NCI-H460 (cell line): ENCODE data around the gene HSD17B8. TPM values are rescaled to one million over a fixed set of nuclear protein-coding genes. Genes with fewer than 3 reads are reported as not detected.

Experiments used
- DNase-seq: peaks from one replicate; pipeline ENCODE4 v3.0.0-alpha.2; 2016; ENCODE audit warnings: low read depth; ENCODE audit errors: extremely low read depth
- small RNA-seq, 2 experiments: library from RNA; depleted of rRNA; stranded (forward); fragments of <200 nt; gene quantifications; one replicate each; pipeline ENCODE3, GENCODE V24; 2014
- total RNA-seq: library from RNA; depleted of rRNA; stranded (reverse); fragments of >200 nt; shearing (Covaris generic); gene quantifications from 2 replicates; pipeline ENCODE4 v1.2.3, GENCODE V29; 2014; rRNA removed

Gene HSD17B8
- total RNA-seq, 1 experiment from 2014 or later = 10.3 TPM

DNA sequence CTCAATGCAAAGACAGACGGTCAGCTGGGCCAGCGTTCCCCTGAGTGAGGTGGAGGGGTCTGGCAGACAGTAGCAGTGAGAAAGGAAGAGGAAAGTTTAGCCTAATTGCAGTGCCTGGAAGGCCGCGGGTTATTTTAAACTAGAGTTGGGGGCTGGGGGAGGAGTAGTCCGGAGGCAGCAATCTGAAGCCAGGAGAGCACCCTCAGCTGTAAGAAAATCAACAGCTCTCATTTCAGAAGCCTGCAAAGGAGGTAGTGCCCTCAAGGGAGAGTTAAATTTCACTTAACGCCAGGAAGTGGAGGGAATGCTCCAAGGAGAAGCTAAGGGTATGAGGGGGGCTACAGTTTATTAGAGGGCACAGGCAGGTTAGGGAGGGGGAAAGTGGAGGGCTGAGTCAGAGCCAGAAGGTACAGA lies 30.8 kb downstream of the HSD17B8 start:
- no peak for DNase-seq

DNA sequence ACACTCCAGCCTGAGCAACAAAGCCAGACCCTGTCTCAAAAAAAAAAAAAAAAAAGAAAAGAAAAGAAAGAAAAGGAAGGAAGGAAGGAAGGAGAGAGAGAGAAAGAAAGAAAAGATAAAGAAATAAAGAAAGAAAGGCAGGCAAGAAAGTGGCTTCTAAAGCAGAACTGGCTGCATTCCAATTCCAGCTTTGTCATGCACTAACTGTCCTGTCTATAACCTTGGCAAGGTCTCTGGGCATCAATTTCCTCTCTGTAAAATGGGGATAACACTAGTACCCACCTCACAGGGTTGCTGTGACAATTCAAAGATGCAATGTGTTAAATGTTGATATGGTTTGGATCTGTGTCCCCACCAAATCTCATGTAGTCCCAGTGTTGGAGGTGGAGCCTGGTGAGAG lies 31.9 kb downstream of the HSD17B8 start:
- DNase-seq = no peak

GRCh38 chr6:33236852-33237251 lies 32.4 kb downstream of the HSD17B8 start:
- no peak for DNase-seq

GRCh38 chr6:33237741-33238140 lies 33.3 kb downstream of the HSD17B8 start:
- no peak for DNase-seq

DNA sequence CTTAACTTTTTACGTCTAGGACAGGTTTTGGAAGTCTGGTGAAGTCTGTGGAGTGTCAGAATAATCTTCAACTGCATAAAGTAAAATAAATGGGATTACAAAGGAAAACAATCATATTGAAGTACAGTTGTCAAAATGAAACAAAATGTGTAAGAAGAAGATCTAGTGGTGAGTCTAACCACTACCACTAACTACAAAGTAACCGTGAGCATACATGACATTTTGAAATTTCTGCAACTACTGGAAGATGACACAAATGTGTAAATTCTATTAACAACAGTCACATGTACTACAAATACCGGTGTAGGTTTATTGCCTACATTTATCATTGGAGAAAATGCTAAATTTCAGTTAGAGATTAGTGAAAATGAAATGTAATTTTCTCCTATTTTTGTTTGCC lies 37.5 kb downstream of the HSD17B8 start:
- DNase-seq = no peak

DNA sequence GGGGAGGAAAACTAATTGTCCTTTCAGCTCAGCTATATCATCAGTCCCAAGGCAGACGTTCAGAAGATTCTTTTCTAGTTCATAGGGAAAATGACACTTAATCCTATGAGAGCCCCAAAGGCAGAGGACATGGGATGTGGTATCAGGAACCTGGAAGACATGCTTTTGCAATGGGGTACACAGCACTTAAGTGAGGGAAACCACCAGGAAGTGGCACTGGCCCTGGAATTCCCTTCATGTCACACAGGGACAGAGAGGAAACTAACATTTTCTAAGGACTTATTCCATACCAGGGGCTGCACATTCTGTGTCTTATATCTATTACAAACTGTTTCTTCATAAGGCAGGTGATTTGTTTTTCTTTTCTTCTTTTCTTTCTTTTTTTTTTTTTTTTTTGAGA lies 39.0 kb downstream of the HSD17B8 start:
- DNase-seq = no peak

- peak; percentile 80 for DNase-seq
Measured at GRCh38 chr6:33247977-33248642, 43.7 kb downstream of the HSD17B8 start.

DNA sequence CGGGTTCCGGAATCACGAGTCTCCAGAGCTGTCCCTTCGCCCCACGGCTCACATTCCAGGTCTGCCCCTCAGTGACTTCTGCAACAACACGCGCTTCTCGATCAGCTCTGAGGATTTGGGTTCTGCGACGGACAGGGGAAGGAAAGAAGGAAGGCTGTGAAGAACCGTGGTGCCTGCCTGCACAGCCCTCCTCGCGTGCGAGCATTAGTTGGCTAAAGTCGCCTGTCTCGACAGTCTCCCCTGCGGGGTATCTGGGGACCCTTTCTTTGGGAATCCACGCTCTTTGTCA lies 44.1 kb downstream of the HSD17B8 start:
- no peak for DNase-seq

- peak; percentile 97 for DNase-seq
Measured at GRCh38 chr6:33248932-33249731, 44.7 kb downstream of the HSD17B8 start.

GRCh38 chr6:33249732-33250630 lies 45.5 kb downstream of the HSD17B8 start:
- no peak for DNase-seq

GRCh38 chr6:33250731-33251130 lies 46.3 kb downstream of the HSD17B8 start:
- DNase-seq = no peak

DNA sequence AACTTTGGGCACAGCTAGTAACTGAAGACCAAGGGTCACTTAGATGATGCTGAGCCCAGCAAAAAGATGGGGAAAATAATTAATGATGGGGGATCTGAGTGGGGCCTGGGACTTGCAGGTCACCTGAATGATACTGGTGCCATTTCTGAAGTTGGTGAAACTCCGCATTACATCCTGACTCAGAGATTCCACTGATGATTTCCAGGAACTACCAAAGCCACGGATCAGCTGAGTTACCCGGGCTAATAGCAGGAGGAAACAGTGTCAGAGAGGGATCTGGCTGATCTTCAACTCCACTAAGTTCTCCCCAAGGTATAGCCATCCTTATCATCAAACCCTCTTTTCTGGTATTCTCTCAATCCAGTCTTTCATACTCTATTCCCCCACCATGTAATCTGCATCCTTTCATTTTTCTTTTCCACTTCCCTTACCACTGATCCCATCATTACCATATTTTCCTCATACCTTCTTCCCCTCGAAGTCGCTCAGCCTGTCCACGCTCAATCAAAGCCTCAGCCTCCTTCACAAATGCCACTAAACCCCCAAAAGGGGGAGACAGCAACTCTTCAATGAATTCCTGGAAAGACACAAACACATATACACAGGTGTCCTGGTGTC lies 47.0 kb downstream of the HSD17B8 start:
- DNase-seq = no peak

DNA sequence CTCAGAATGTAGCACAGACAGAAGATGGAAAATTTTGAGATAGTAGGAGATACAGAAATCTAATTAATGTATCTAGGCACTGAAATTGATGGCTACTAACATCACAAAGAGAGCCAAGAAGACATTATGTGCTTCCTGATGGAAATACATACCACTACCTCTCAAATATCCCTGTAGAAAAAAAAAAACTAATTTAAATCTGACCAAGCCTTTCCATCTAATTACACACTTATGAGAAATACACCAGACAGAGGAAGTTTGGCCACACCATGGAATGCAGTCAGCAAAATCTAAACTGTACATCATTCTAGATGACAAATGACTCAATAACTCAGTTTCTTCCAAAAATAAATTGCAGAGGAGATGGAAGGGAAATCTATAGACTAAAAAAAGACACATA lies 48.3 kb downstream of the HSD17B8 start:
- no peak for DNase-seq

DNA sequence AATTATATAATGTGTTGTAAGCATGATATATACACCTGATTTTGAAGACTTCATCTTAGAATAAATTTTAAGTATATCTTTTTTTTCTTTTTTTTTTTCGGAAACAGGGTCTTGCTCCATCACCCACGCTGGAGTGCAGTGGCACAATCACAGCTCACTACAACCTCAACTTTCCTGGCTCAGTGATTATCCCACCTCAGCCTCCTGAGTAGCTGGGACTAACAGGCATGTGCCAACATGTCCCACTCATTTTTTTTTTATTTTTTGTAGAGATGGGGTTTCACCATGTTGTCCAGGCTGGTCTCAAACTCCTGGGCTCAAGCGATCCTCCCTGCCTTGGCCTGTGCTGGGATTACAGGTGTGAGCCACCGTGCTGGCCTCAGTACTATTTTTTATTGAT lies 50.1 kb downstream of the HSD17B8 start:
- no peak for DNase-seq

Small RNA genes within 50 kb of the gene (small RNA-seq; reads per million reads assigned to genes)
- gene MIR219A1 = 0.12 to 1.5 reads per million in 2 experiments
- gene RNY4P10 = 0 to 0.65 reads per million in 2 experiments

Other genes with a start within 250 kb of the HSD17B8 start
- 132 and 133 TPM in 2 replicates for gene BRD2, start 236.1 kb upstream of the HSD17B8 start, total RNA-seq
- gene HLA-DOA, start 195.1 kb upstream of the HSD17B8 start, total RNA-seq = not detected in 2 replicates
- not detected in 2 replicates for gene HLA-DPA1, start 131.0 kb upstream of the HSD17B8 start, total RNA-seq
- gene HLA-DPB1, start 128.7 kb upstream of the HSD17B8 start, total RNA-seq = not detected in 2 replicates
- gene COL11A2, start 12.2 kb upstream of the HSD17B8 start, total RNA-seq = 0.05 TPM in 1 of 2 replicates, not detected in the other
- 13.7 and 14.0 TPM in 2 replicates for gene RXRB, start 4.0 kb upstream of the HSD17B8 start, total RNA-seq
- gene SLC39A7, start 3.8 kb upstream of the HSD17B8 start, total RNA-seq = 37.8 and 44.8 TPM in 2 replicates
- gene RING1, start 3.8 kb downstream of the HSD17B8 start, total RNA-seq = 8.7 and 10.8 TPM in 2 replicates
- gene VPS52, start 67.2 kb downstream of the HSD17B8 start, total RNA-seq = 36.0 and 39.7 TPM in 2 replicates
- gene RPS18, start 67.4 kb downstream of the HSD17B8 start, total RNA-seq = 4,945 and 5,414 TPM in 2 replicates
- 0.69 and 1.8 TPM in 2 replicates for gene B3GALT4, start 72.5 kb downstream of the HSD17B8 start, total RNA-seq
- gene WDR46, start 84.6 kb downstream of the HSD17B8 start, total RNA-seq = 28.8 and 29.4 TPM in 2 replicates
- gene PFDN6, start 84.9 kb downstream of the HSD17B8 start, total RNA-seq = 61.7 and 69.2 TPM in 2 replicates
- gene RGL2, start 94.3 kb downstream of the HSD17B8 start, total RNA-seq = 16.0 and 16.9 TPM in 2 replicates
- 45.3 and 58.5 TPM in 2 replicates for gene TAPBP, start 109.4 kb downstream of the HSD17B8 start, total RNA-seq
- gene ZBTB22, start 113.1 kb downstream of the HSD17B8 start, total RNA-seq = 8.6 and 8.7 TPM in 2 replicates
- gene DAXX, start 118.3 kb downstream of the HSD17B8 start, total RNA-seq = 22.3 and 23.9 TPM in 2 replicates
- gene KIFC1, start 187.2 kb downstream of the HSD17B8 start, total RNA-seq = 14.7 and 16.9 TPM in 2 replicates
- 15.9 and 18.8 TPM in 2 replicates for gene PHF1, start 206.4 kb downstream of the HSD17B8 start, total RNA-seq
- 132 and 160 TPM in 2 replicates for gene CUTA, start 213.5 kb downstream of the HSD17B8 start, total RNA-seq
- 1.2 TPM in 2 replicates for gene SYNGAP1, start 215.4 kb downstream of the HSD17B8 start, total RNA-seq
- 5.2 and 6.4 TPM in 2 replicates for gene ZBTB9, start 249.9 kb downstream of the HSD17B8 start, total RNA-seq